ENCODE results near the gene ELFN2. TPM values are rescaled to one million over a fixed set of nuclear protein-coding genes. Genes with fewer than 3 reads are reported as not detected.
A peak's percentile ranks its signal among the peaks of the same experiment; 100 is the strongest.

Gene ELFN2
- total RNA-seq, 1 experiment from 2014 or later, result 30.8 TPM

DNA sequence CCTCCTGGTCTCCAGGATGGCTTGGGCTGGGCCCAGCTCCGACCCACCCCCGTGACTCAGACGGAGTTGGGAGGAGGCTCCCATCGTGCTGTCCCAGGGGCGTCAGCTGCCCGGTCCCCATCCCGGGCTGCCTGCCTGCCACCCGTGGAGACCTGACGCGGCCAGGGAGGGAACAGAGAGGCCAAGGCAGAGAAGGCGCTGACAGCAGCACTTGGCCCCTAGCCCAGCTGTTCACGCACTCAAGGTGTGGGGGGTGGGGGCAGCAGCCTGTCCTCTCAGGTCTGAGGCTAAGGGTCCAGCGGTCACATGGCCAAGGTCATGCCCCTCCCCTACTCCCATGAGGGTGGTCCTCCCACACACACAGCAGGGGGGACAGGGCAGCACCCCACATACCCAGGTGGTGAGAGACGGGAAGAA lies 48.6 kb downstream of the ELFN2 start:
- no peaks in the 10 kb centered on the region for H4K20me1 ChIP-seq (ENCODE audit: insufficient read depth)
- no peaks in the 10 kb centered on the region for H3K9me2 ChIP-seq (ENCODE audit: insufficient read depth)
- H2AFZ ChIP-seq, result no peak overlapping the region
- H3F3A ChIP-seq (ENCODE audit: insufficient read depth, low read depth), result peaks cover 18% of the 10 kb centered on the region; the same call in 1 of the 2 replicates
- BruUV-seq (replicated peaks), result no TSS peak
- H3K4me2 ChIP-seq, result no peak overlapping the region
- no peaks in the 10 kb centered on the region for H3K27me3 ChIP-seq (ENCODE audit: insufficient read depth, low read depth)
- no peak for TF ChIP-seq EZH2 (IDR thresholded peaks at IDR 0.05; ENCODE audit: low read depth)
- TF ChIP-seq, protein P1, sequence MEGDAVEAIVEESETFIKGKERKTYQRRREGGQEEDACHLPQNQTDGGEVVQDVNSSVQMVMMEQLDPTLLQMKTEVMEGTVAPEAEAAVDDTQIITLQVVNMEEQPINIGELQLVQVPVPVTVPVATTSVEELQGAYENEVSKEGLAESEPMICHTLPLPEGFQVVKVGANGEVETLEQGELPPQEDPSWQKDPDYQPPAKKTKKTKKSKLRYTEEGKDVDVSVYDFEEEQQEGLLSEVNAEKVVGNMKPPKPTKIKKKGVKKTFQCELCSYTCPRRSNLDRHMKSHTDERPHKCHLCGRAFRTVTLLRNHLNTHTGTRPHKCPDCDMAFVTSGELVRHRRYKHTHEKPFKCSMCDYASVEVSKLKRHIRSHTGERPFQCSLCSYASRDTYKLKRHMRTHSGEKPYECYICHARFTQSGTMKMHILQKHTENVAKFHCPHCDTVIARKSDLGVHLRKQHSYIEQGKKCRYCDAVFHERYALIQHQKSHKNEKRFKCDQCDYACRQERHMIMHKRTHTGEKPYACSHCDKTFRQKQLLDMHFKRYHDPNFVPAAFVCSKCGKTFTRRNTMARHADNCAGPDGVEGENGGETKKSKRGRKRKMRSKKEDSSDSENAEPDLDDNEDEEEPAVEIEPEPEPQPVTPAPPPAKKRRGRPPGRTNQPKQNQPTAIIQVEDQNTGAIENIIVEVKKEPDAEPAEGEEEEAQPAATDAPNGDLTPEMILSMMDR (conservative IDR thresholded peaks at IDR 0.05), result no peak
- CTCF ChIA-PET, result interaction anchor here (0.5 kb wide), 1 partner anchor 33 kb away, joined by 5 read pairs; no protein-coding TSS in a partner anchor
- POLR2A ChIA-PET (ENCODE audit: unreplicated experiment), result no interaction called here
- intact Hi-C loops (cut with micrococcal nuclease; ENCODE audit: unreplicated experiment), result no loop called here
- H3K36me3 ChIP-seq (ENCODE audit: low read depth), result no peaks in the 10 kb centered on the region
- DNase-seq, result peak in 1 of 2 experiments; percentile 57
- peaks cover 9% of the 10 kb centered on the region for H3K4me1 ChIP-seq (replicated peaks; ENCODE audit: insufficient read depth)
- H3K4me3 ChIP-seq, result no peak overlapping the region
- no peaks in the 10 kb centered on the region for H3K9me3 ChIP-seq (ENCODE audit: insufficient read depth, low read depth)
- no peaks in the 10 kb centered on the region for H3K79me2 ChIP-seq (ENCODE audit: low read depth)
- no peak overlapping the region for H3K27ac ChIP-seq

DNA sequence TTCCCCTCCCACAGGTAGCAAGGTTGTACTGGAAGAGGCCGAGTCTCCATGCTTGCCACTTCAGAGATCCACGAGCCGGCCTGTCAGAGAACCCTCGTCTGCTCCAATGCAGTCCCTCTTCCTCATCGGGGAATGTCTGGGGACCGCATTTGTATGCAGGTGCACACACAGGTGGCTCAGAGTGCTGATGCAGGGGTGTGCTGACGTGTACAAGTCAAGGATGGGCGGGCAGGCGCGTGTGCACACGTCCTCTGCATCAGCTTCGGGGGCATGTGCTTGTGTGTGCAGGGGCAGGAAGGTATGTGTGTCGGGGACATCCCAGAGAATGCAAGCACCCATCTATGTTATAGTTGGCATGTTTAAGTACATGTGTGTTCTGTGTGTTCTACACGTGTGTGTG lies 49.4 kb downstream of the ELFN2 start:
- CTCF ChIA-PET, result no interaction called here
- H3K27me3 ChIP-seq (ENCODE audit: insufficient read depth, low read depth), result no peaks in the 10 kb centered on the region

DNA sequence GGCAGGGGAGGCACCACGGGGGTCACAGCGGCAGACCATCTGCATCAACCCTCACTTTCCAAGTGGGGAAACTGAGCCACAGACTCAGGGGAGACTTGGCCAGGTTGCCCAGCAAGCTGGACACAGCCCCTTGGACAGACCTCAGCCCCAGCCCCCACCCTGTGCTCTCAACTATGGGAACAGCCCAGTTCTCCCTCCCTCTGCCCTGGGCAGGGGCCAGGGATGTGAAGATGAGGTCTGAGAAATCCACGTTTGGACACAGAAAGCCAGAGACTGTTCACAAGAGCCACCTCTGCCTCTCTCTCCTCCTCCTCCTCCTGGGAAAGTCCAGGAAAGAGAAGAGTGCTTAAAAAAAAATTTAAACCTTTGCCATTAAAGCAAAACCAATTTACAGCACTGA lies 50.1 kb downstream of the ELFN2 start:
- ChIA-PET POLR2A (ENCODE audit: unreplicated experiment) (no interaction called here), CTCF (no interaction called here)
- peaks cover 9% of the 10 kb centered on the region for H3K4me1 ChIP-seq (replicated peaks; ENCODE audit: insufficient read depth)
- no peaks in the 10 kb centered on the region for H3K9me3 ChIP-seq (ENCODE audit: insufficient read depth, low read depth)
- no peaks in the 10 kb centered on the region for H3K79me2 ChIP-seq (ENCODE audit: low read depth)
- H3K4me2 ChIP-seq, result no peak overlapping the region
- peaks cover 18% of the 10 kb centered on the region; the same call in 1 of the 2 replicates for H3F3A ChIP-seq (ENCODE audit: insufficient read depth, low read depth)
- H4K20me1 ChIP-seq (ENCODE audit: insufficient read depth), result no peaks in the 10 kb centered on the region
- no peaks in the 10 kb centered on the region for H3K9me2 ChIP-seq (ENCODE audit: insufficient read depth)
- no TSS peak for BruUV-seq (replicated peaks)
- no peak for DNase-seq
- H3K4me3 ChIP-seq, result no peak overlapping the region
- no peak for TF ChIP-seq EZH2 (IDR thresholded peaks at IDR 0.05; ENCODE audit: low read depth)
- TF ChIP-seq, protein P1 (conservative IDR thresholded peaks at IDR 0.05), result no peak
- H3K27me3 ChIP-seq (ENCODE audit: insufficient read depth, low read depth), result no peaks in the 10 kb centered on the region
- 0 out of 2 replicates have a peak, but pooled peaks cover 4% of the 10 kb centered on the region for H3K36me3 ChIP-seq (ENCODE audit: low read depth)
- H2AFZ ChIP-seq, result no peak overlapping the region
- no peak overlapping the region for H3K27ac ChIP-seq
- intact Hi-C loops (cut with micrococcal nuclease; ENCODE audit: unreplicated experiment), result no loop called here

More for the DNA sequence above, 49.4 kb downstream of the ELFN2 start:
- no peak overlapping the region for H3K4me3 ChIP-seq
- 0 out of 2 replicates have a peak, but pooled peaks cover 1% of the 10 kb centered on the region for H3K36me3 ChIP-seq (ENCODE audit: low read depth)
- H3F3A ChIP-seq (ENCODE audit: insufficient read depth, low read depth), result peaks cover 18% of the 10 kb centered on the region; the same call in 1 of the 2 replicates
- POLR2A ChIA-PET (ENCODE audit: unreplicated experiment), result no interaction called here
- intact Hi-C loops (cut with micrococcal nuclease; ENCODE audit: unreplicated experiment), result no loop called here
- H4K20me1 ChIP-seq (ENCODE audit: insufficient read depth), result no peaks in the 10 kb centered on the region
- no peaks in the 10 kb centered on the region for H3K79me2 ChIP-seq (ENCODE audit: low read depth)
- no peak overlapping the region for H2AFZ ChIP-seq
- no TSS peak for BruUV-seq (replicated peaks)
- no peak for TF ChIP-seq EZH2 (IDR thresholded peaks at IDR 0.05; ENCODE audit: low read depth)
- TF ChIP-seq, protein P1 (conservative IDR thresholded peaks at IDR 0.05), result no peak
- no peak overlapping the region for H3K4me2 ChIP-seq
- no peak for DNase-seq
- H3K4me1 ChIP-seq (replicated peaks; ENCODE audit: insufficient read depth), result peaks cover 9% of the 10 kb centered on the region
- H3K27ac ChIP-seq, result no peak overlapping the region
- no peaks in the 10 kb centered on the region for H3K9me2 ChIP-seq (ENCODE audit: insufficient read depth)
- no peaks in the 10 kb centered on the region for H3K9me3 ChIP-seq (ENCODE audit: insufficient read depth, low read depth)
